H1 (cell line): Measurements from ENCODE around the gene IFNL4. TPM values are rescaled to one million over a fixed set of nuclear protein-coding genes. Genes with fewer than 3 reads are reported as not detected.

ENCODE experiments used
- ATF3 ChIP-seq: IDR thresholded peaks from 2 replicates; pipeline ENCODE4 v1.6.1; 2011; ENCODE audit warnings: low read depth, mild to moderate bottlenecking, low read length; ENCODE audit not compliant: insufficient read depth
- BRCA1 ChIP-seq: IDR thresholded peaks from 2 replicates; pipeline ENCODE4 v1.6.1; 2012; ENCODE audit warnings: low read depth, low read length, improper control_type of control experiment
- CHD7 ChIP-seq: fragments of 300-600 bp; sonication (generic); IDR thresholded peaks from 2 replicates; pipeline ENCODE4 v1.7.1; 2012; ENCODE audit warnings: low read length, moderate library complexity, mild to moderate bottlenecking, inconsistent platforms; ENCODE audit not compliant: insufficient replicate concordance
- EZH2 ChIP-seq: fragments of 200-600 bp; sonication (generic); IDR thresholded peaks from 2 replicates; pipeline ENCODE4 v1.7.1; 2012; ENCODE audit warnings: low read depth, mild to moderate bottlenecking, moderate library complexity, low read length, inconsistent platforms; ENCODE audit not compliant: severe bottlenecking
- PHF8 ChIP-seq: fragments of 200-600 bp; sonication (generic); conservative IDR thresholded peaks from 2 replicates; pipeline ENCODE4 v1.7.1; 2012; ENCODE audit warnings: low read depth, mild to moderate bottlenecking, inconsistent platforms, low read length, moderate library complexity
- POLR2AphosphoS5 ChIP-seq: IDR thresholded peaks from 2 replicates; pipeline ENCODE4 v1.6.1; 2011; ENCODE audit warnings: low read depth, low read length
- RXRA ChIP-seq: IDR thresholded peaks from 2 replicates; pipeline ENCODE4 v1.6.1; 2011; ENCODE audit warnings: low read depth, mild to moderate bottlenecking, low read length, moderate library complexity; ENCODE audit not compliant: insufficient read depth
- SAP30 ChIP-seq: fragments of 300-600 bp; sonication (generic); IDR thresholded peaks from 2 replicates; pipeline ENCODE4 v1.7.1; 2012; ENCODE audit warnings: low read length, moderate library complexity, mild to moderate bottlenecking, inconsistent platforms; ENCODE audit not compliant: insufficient read depth, insufficient replicate concordance
- SP4 ChIP-seq: IDR thresholded peaks from 2 replicates; pipeline ENCODE4 v1.6.1; 2012; ENCODE audit warnings: low read length, inconsistent platforms
- TAF1 ChIP-seq: IDR thresholded peaks from 2 replicates; pipeline ENCODE4 v1.6.1; 2011; ENCODE audit warnings: mild to moderate bottlenecking, low read depth, low read length
- TEAD4 ChIP-seq: IDR thresholded peaks from 2 replicates; pipeline ENCODE4 v1.6.1; 2012; ENCODE audit warnings: low read depth, low read length, inconsistent platforms, mixed read lengths
- polyA plus RNA-seq, 7 experiments: library from polyadenylated mRNA; depleted of rRNA in 3 of 7; stranded (reverse) in 5 of 7; unstranded in 2 of 7; fragments of >200 nt in 5 of 7; fragments of 200-250 nt in 2 of 7; gene quantifications; 1 replicate in 5 of 7; 2 replicates in 1 of 7; 4 replicates in 1 of 7; pipeline versions ENCODE4 v1.2.1 to v1.2.3, GENCODE V29; 2011 to 2013; ENCODE audit warnings: missing spikeins in 2 of 7, mixed read lengths in 2 of 7
- total RNA-seq: library from RNA; stranded (reverse); fragmentation: NEBNext Ultra II Directional; extraction: Animal tissue kit (Norgen Biotek cat#: 25700); gene quantifications from 2 replicates; pipeline ENCODE4 v1.2.1, GENCODE V29; 2021

Gene IFNL4
- total and polyA plus RNA-seq, 2 of the 8 experiments (the other 6 are each of a cell fraction or from before 2014, with no cell fraction given): not detected

GRCh38 chr19:39208175-39208795 is 40.4 kb downstream of the IFNL4 start (continued):
- TF ChIP-seq CHD7 (no peak), TEAD4 (no peak), SP4 (no peak), EZH2 (no peak), SAP30 (no peak), RXRA (no peak), TAF1 (no peak), PHF8 (no peak), BRCA1 (no peak), ATF3 (no peak), POLR2AphosphoS5 (no peak)
